Central memory CD8-positive, alpha-beta T cell (primary cell): ENCODE results near the gene CD22.

Experiments
- ATAC-seq: fragments of 150-1000 bp; cut with Tn5 transposase; replicated peaks from 2 replicates; pipeline ENCODE4 v1.10.0; 2022; ENCODE audit warnings: mild to moderate bottlenecking, moderate FRiP score, moderate number of reproducible peaks; ENCODE audit not compliant: poor library complexity, severe bottlenecking; ENCODE audit errors: extremely low read depth
- DNase-seq, 2 donors: peaks; one replicate each; pipeline ENCODE4 v3.0.0; 2021; ENCODE audit warnings: low spot score in 2 of 2
- H3K27ac Mint-ChIP-seq: one replicate; pipeline ENCODE4 v1.8.0; 2022; ENCODE audit warnings: low read depth, mild to moderate bottlenecking, moderate library complexity, mixed read lengths
- H3K27me3 Mint-ChIP-seq: one replicate; pipeline ENCODE4 v1.8.0; 2022; ENCODE audit warnings: mixed read lengths
- H3K36me3 Mint-ChIP-seq: one replicate; pipeline ENCODE4 v1.8.0; 2022; ENCODE audit warnings: mild to moderate bottlenecking, moderate library complexity, mixed read lengths; ENCODE audit not compliant: insufficient read depth
- H3K4me1 Mint-ChIP-seq: one replicate; pipeline ENCODE4 v1.8.0; 2022; ENCODE audit warnings: mixed read lengths
- H3K4me3 Mint-ChIP-seq: one replicate; pipeline ENCODE4 v1.8.0; 2022; ENCODE audit warnings: mild to moderate bottlenecking, moderate library complexity, mixed read lengths
- H3K9me3 Mint-ChIP-seq: one replicate; pipeline ENCODE4 v1.8.0; 2022; ENCODE audit warnings: mixed read lengths

The CD22 gene

GRCh38 chr19:35291259-35291658, 37.7 kb upstream of the CD22 start:
- no peak for ATAC-seq
- no peaks in the 10 kb centered on the region for H3K9me3 Mint-ChIP-seq
- no peak overlapping the region for H3K27ac Mint-ChIP-seq
- H3K27me3 Mint-ChIP-seq = peaks cover 10% of the 10 kb centered on the region
- no peak for DNase-seq
- H3K4me1 Mint-ChIP-seq = no peaks in the 10 kb centered on the region
- H3K4me3 Mint-ChIP-seq = no peak overlapping the region
- peaks cover 2% of the 10 kb centered on the region for H3K36me3 Mint-ChIP-seq

GRCh38 chr19:35291916-35292315, 37.1 kb upstream of the CD22 start, which contains the start of gene MAG:
Gene MAG (plus strand): TSS chr19:35292161. CDS start chr19:35295409, 3,248 bp downstream.
- peaks cover 2% of the 10 kb centered on the region for H3K36me3 Mint-ChIP-seq
- no peaks in the 10 kb centered on the region for H3K4me1 Mint-ChIP-seq
- DNase-seq = no peak
- peaks cover 10% of the 10 kb centered on the region for H3K27me3 Mint-ChIP-seq
- no peak within 1 kb of the TSS for H3K27ac Mint-ChIP-seq
- no peaks in the 10 kb centered on the region for H3K9me3 Mint-ChIP-seq
- ATAC-seq = no peak
- H3K4me3 Mint-ChIP-seq = no peak within 1 kb of the TSS

- H3K9me3 Mint-ChIP-seq = no peaks in the 10 kb centered on the region
- DNase-seq (no peak), ATAC-seq (no peak)
- H3K27me3 Mint-ChIP-seq = peaks cover 10% of the 10 kb centered on the region
- H3K27ac Mint-ChIP-seq = no peak overlapping the region
- H3K4me1 Mint-ChIP-seq = no peaks in the 10 kb centered on the region
- H3K4me3 Mint-ChIP-seq = no peak overlapping the region
- peaks cover 2% of the 10 kb centered on the region for H3K36me3 Mint-ChIP-seq
Measured at GRCh38 chr19:35292421-35293362, 36.3 kb upstream of the CD22 start.

- Mint-ChIP-seq H3K9me3 (no peaks in the 10 kb centered on the region), H3K36me3 (peaks cover 2% of the 10 kb centered on the region), H3K27ac (no peak overlapping the region), H3K4me1 (no peaks in the 10 kb centered on the region), H3K4me3 (no peak overlapping the region), H3K27me3 (peaks cover 10% of the 10 kb centered on the region)
- ATAC-seq (no peak), DNase-seq (no peak)
Measured at GRCh38 chr19:35293363-35293739, 35.6 kb upstream of the CD22 start.

- Mint-ChIP-seq H3K4me1 (no peaks in the 10 kb centered on the region), H3K9me3 (no peaks in the 10 kb centered on the region), H3K27me3 (peaks cover 10% of the 10 kb centered on the region), H3K36me3 (peaks cover 2% of the 10 kb centered on the region), H3K27ac (no peak overlapping the region), H3K4me3 (no peak overlapping the region)
- ATAC-seq (no peak), DNase-seq (no peak)
Measured at GRCh38 chr19:35293808-35294207, 35.2 kb upstream of the CD22 start.

GRCh38 chr19:35294328-35294727, 34.7 kb upstream of the CD22 start:
- H3K27me3 Mint-ChIP-seq = peaks cover 10% of the 10 kb centered on the region

GRCh38 chr19:35294859-35295791, 33.9 kb upstream of the CD22 start:
- DNase-seq (no peak), ATAC-seq (no peak)
- Mint-ChIP-seq H3K27ac (no peak overlapping the region), H3K4me3 (no peak overlapping the region), H3K4me1 (no peaks in the 10 kb centered on the region), H3K9me3 (no peaks in the 10 kb centered on the region), H3K36me3 (peaks cover under 1% of the 10 kb centered on the region), H3K27me3 (peaks cover 10% of the 10 kb centered on the region)

More at GRCh38 chr19:35294328-35294727, 34.7 kb upstream of the CD22 start:
- DNase-seq = no peak
- peaks cover 2% of the 10 kb centered on the region for H3K36me3 Mint-ChIP-seq
- H3K27ac Mint-ChIP-seq = no peak overlapping the region
- H3K4me1 Mint-ChIP-seq = no peaks in the 10 kb centered on the region
- no peaks in the 10 kb centered on the region for H3K9me3 Mint-ChIP-seq
- ATAC-seq = no peak
- H3K4me3 Mint-ChIP-seq = no peak overlapping the region

- H3K27ac Mint-ChIP-seq = no peak overlapping the region
- ATAC-seq = peak; percentile 68
- H3K27me3 Mint-ChIP-seq = peaks cover 9% of the 10 kb centered on the region
- no peak overlapping the region for H3K4me3 Mint-ChIP-seq
- no peaks in the 10 kb centered on the region for H3K4me1 Mint-ChIP-seq
- no peaks in the 10 kb centered on the region for H3K36me3 Mint-ChIP-seq
- no peak for DNase-seq
- no peaks in the 10 kb centered on the region for H3K9me3 Mint-ChIP-seq
Measured at GRCh38 chr19:35295792-35296462, 33.1 kb upstream of the CD22 start.

- ATAC-seq = no peak
- H3K4me1 Mint-ChIP-seq = no peaks in the 10 kb centered on the region
Measured at GRCh38 chr19:35296644-35297514, 32.1 kb upstream of the CD22 start.

GRCh38 chr19:35297515-35297848, 31.5 kb upstream of the CD22 start:
- Mint-ChIP-seq H3K4me3 (no peak overlapping the region), H3K36me3 (no peaks in the 10 kb centered on the region), H3K4me1 (no peaks in the 10 kb centered on the region), H3K27me3 (no peaks in the 10 kb centered on the region), H3K9me3 (no peaks in the 10 kb centered on the region), H3K27ac (no peak overlapping the region)
- no peak for ATAC-seq
- DNase-seq = no peak

More at GRCh38 chr19:35296644-35297514, 32.1 kb upstream of the CD22 start:
- no peak overlapping the region for H3K4me3 Mint-ChIP-seq
- H3K27me3 Mint-ChIP-seq = no peaks in the 10 kb centered on the region
- no peak overlapping the region for H3K27ac Mint-ChIP-seq
- no peak for DNase-seq
- H3K9me3 Mint-ChIP-seq = no peaks in the 10 kb centered on the region
- H3K36me3 Mint-ChIP-seq = no peaks in the 10 kb centered on the region

GRCh38 chr19:35297922-35298321, 31.1 kb upstream of the CD22 start:
- Mint-ChIP-seq H3K36me3 (no peaks in the 10 kb centered on the region), H3K9me3 (no peaks in the 10 kb centered on the region), H3K27ac (no peak overlapping the region), H3K4me3 (no peak overlapping the region), H3K27me3 (no peaks in the 10 kb centered on the region), H3K4me1 (no peaks in the 10 kb centered on the region)
- DNase-seq (no peak), ATAC-seq (no peak)
